Measurements from ENCODE around the gene GNG12. TPM values are rescaled to one million over a fixed set of nuclear protein-coding genes. Genes with fewer than 3 reads are reported as not detected.
"Not testable (repeated sequence)": the region's sequence is repeated elsewhere in the genome, so short reads cannot be mapped to it uniquely, and the experiment has no call there.

GNG12 gene
- total RNA-seq, 1 experiment from 2014 or later: 60.4 TPM

GRCh38 chr1:67747671-67748546, 85.4 kb downstream of the GNG12 start:
- no peak for DNase-seq (ENCODE audit: low read depth)
- in situ Hi-C loops (cut with HindIII; ENCODE audit: low pct_unique_long_range_greater_than_20kb, low sequenced_read_pairs): no loop called here

GRCh38 chr1:67745875-67746698, 87.2 kb downstream of the GNG12 start:
- in situ Hi-C loops (cut with HindIII; ENCODE audit: low pct_unique_long_range_greater_than_20kb, low sequenced_read_pairs): no loop called here
- DNase-seq (ENCODE audit: low read depth): no peak

- no peak for DNase-seq (ENCODE audit: low read depth)
- in situ Hi-C loops (cut with HindIII; ENCODE audit: low pct_unique_long_range_greater_than_20kb, low sequenced_read_pairs): no loop called here
Measured at GRCh38 chr1:67743072-67743725, 90.1 kb downstream of the GNG12 start.

- DNase-seq (ENCODE audit: low read depth): no peak
- in situ Hi-C loops (cut with HindIII; ENCODE audit: low pct_unique_long_range_greater_than_20kb, low sequenced_read_pairs): no loop called here
Measured at GRCh38 chr1:67741736-67742135, 91.5 kb downstream of the GNG12 start.

GRCh38 chr1:67741121-67741520, 92.1 kb downstream of the GNG12 start:
- in situ Hi-C loops (cut with HindIII; ENCODE audit: low pct_unique_long_range_greater_than_20kb, low sequenced_read_pairs): no loop called here
- DNase-seq (ENCODE audit: low read depth): no peak

- DNase-seq (ENCODE audit: low read depth): no peak
- in situ Hi-C loops (cut with HindIII; ENCODE audit: low pct_unique_long_range_greater_than_20kb, low sequenced_read_pairs): no loop called here
Measured at GRCh38 chr1:67740543-67740942, 92.7 kb downstream of the GNG12 start.

GRCh38 chr1:67739361-67739760, 93.9 kb downstream of the GNG12 start:
- DNase-seq (ENCODE audit: low read depth): no peak
- in situ Hi-C loops (cut with HindIII; ENCODE audit: low pct_unique_long_range_greater_than_20kb, low sequenced_read_pairs): no loop called here

GRCh38 chr1:67738401-67738800, 94.9 kb downstream of the GNG12 start:
- no peak for DNase-seq (ENCODE audit: low read depth)
- in situ Hi-C loops (cut with HindIII; ENCODE audit: low pct_unique_long_range_greater_than_20kb, low sequenced_read_pairs): no loop called here

GRCh38 chr1:67737875-67738274, 95.4 kb downstream of the GNG12 start:
- DNase-seq (ENCODE audit: low read depth): no peak
- in situ Hi-C loops (cut with HindIII; ENCODE audit: low pct_unique_long_range_greater_than_20kb, low sequenced_read_pairs): no loop called here

GRCh38 chr1:67736750-67737149, 96.5 kb downstream of the GNG12 start:
- DNase-seq (ENCODE audit: low read depth): no peak
- in situ Hi-C loops (cut with HindIII; ENCODE audit: low pct_unique_long_range_greater_than_20kb, low sequenced_read_pairs): no loop called here

GRCh38 chr1:67735806-67736627, 97.2 kb downstream of the GNG12 start:
- in situ Hi-C loops (cut with HindIII; ENCODE audit: low pct_unique_long_range_greater_than_20kb, low sequenced_read_pairs): no loop called here

GRCh38 chr1:67735206-67735605, 98.1 kb downstream of the GNG12 start:
- no peak for DNase-seq (ENCODE audit: low read depth)
- in situ Hi-C loops (cut with HindIII; ENCODE audit: low pct_unique_long_range_greater_than_20kb, low sequenced_read_pairs): no loop called here

More at GRCh38 chr1:67735806-67736627, 97.2 kb downstream of the GNG12 start:
- peak; percentile 83 for DNase-seq (ENCODE audit: low read depth)

- in situ Hi-C loops (cut with HindIII; ENCODE audit: low pct_unique_long_range_greater_than_20kb, low sequenced_read_pairs): no loop called here
- no peak for DNase-seq (ENCODE audit: low read depth)
Measured at GRCh38 chr1:67734323-67734690, 99.0 kb downstream of the GNG12 start.

- DNase-seq (ENCODE audit: low read depth): no peak
- in situ Hi-C loops (cut with HindIII; ENCODE audit: low pct_unique_long_range_greater_than_20kb, low sequenced_read_pairs): no loop called here
Measured at GRCh38 chr1:67733681-67734322, 99.5 kb downstream of the GNG12 start.

GRCh38 chr1:67732750-67733151, 100.5 kb downstream of the GNG12 start:
- in situ Hi-C loops (cut with HindIII; ENCODE audit: low pct_unique_long_range_greater_than_20kb, low sequenced_read_pairs): no loop called here
- no peak for DNase-seq (ENCODE audit: low read depth)

- in situ Hi-C loops (cut with HindIII; ENCODE audit: low pct_unique_long_range_greater_than_20kb, low sequenced_read_pairs): no loop called here
- DNase-seq (ENCODE audit: low read depth): no peak
Measured at GRCh38 chr1:67731322-67731721, 101.9 kb downstream of the GNG12 start.

GRCh38 chr1:67730312-67730711, 103.0 kb downstream of the GNG12 start:
- DNase-seq (ENCODE audit: low read depth); in situ Hi-C loops (cut with HindIII; ENCODE audit: low pct_unique_long_range_greater_than_20kb, low sequenced_read_pairs): not testable (repeated sequence)

GRCh38 chr1:67729872-67730271, 103.4 kb downstream of the GNG12 start:
- no peak for DNase-seq (ENCODE audit: low read depth)
- in situ Hi-C loops (cut with HindIII; ENCODE audit: low pct_unique_long_range_greater_than_20kb, low sequenced_read_pairs): no loop called here
